Stimulated activated CD4-positive, alpha-beta T cell treated with anti-CD3 and anti-CD28 coated beads, Interleukin-1b, Interleukin-23, amount 100 ng/mL, for 48 hours (primary cell): ENCODE results near the gene CD109.
"Not testable (repeated sequence)": the region's sequence is repeated elsewhere in the genome, so short reads cannot be mapped to it uniquely, and the experiment has no call there.

Experiments
- DNase-seq: peaks from one replicate; pipeline ENCODE4 v3.0.0-alpha.2; 2020

CD109 gene

DNA sequence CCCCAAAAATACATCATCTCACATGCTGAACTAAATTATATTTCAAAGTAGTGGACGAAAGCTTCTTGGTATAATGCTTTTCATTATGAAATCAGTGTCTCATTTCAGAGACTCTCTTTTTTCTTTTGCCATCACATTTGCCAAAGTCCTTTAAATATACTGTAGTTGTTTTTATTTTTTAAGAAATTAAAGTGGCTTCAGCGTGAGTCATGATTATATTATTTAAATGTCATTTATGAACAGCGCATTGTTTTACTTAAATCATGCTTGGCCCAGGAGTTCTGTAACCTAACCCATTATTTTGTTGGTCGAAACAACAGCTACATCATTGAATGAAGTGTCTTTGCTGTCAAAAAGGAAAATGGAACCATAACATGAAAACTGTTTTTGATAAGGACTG lies 100.9 kb downstream of the CD109 start:
- DNase-seq, result no peak

DNA sequence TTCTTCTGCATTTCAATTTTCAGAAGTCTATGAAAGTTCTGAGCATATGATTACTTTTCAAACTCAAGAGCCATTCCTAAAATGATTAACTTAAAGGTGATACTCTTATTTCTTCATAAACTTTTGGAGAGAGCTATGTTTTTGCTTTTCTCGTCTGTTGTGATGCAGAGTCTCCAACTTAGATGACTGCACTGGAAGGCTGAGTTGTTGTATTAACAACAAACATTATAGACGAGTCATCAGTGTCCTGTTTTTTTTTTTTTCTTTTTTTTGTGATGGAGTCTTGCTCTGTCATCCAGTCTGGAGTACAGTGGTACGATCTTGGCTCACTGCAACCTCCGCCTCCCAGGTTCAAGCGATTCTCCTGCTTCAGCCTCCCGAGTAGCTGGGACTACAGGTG lies 101.9 kb downstream of the CD109 start:
- no peak for DNase-seq

DNA sequence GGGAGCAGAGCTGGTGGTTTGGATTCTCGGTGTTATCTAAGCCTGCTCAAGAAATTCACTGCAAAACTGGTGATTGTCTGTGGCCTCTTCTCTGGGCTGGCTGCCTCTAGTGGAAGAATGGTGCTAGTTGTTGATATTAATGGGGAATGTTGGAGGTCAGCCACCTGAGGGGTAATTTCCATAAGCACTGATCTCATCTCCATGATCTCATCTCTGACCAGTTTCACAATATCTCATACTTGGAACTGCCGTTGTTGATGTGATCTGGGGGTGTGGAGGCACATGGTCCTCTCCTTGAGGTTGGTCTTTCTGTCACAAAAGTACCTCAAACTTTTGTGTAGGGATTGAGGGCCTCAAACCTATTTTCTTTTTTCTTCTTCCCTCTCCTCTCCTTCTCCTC lies 102.6 kb downstream of the CD109 start:
- peak; percentile 4 for DNase-seq

DNA sequence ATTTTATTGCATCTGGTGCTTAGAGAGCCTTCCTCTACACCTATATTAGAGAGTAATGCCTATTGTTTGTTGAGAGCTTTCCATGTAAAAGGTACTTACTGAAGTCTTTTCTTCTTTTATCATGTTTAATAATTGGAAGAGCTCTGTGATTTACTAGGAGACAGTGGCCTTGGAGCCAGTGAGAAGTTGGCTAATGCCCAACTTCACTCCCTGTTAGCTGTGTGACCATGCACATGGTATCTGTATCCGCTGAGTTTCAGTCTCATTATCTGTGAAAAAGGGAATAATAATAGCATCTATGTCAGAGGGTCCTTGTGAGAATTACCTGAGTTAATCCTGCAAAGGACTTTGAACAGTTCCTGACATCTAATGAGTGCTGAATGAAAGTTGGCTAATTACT lies 105.0 kb downstream of the CD109 start:
- no peak for DNase-seq

DNA sequence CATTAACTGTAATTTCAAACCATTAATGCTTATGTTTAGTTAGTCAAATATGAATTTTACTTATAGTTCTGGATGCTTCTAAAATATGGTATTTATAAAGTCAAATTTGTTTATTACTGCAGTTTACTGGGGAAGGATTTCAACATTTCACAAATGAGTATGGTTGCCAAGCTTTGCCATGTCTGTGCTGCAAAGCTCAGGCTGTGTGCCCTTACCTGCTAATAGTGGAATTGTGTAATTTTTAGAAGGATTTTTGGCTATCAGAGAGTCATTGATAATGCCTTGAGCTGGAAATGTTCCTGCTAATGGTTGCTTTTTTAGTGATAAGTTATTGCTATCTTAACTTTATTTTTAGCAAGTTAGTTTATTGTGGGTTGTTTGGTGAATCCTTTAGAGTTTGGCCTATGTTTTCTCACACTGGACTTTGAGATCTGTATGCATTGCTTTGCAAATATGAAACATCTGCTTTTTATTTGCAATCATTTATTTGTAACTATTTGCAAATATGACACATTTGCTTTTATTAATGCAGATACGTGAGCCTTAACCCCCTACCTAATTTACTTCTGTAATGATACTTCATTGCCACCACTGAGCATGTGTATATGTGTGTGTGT lies 105.8 kb downstream of the CD109 start:
- DNase-seq, result no peak

DNA sequence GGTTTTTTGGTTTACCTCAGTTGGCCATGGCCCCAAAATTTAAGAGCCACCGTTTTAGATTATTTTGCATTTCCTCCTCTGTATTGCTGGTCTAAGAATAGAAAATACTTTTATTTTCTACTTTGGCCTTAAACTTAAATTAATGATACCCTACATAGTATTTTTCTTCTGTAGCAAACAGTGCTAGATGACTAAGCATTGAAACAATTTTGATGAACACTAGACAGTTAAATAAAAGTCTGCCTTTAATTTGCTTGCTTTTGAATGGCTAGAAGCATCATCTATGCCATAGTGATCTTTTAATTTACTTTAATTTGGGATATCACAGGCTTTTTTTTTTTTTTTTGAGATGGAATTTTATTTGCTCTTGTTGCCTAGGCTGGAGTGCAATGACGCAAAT lies 106.4 kb downstream of the CD109 start:
- DNase-seq, result no peak

DNA sequence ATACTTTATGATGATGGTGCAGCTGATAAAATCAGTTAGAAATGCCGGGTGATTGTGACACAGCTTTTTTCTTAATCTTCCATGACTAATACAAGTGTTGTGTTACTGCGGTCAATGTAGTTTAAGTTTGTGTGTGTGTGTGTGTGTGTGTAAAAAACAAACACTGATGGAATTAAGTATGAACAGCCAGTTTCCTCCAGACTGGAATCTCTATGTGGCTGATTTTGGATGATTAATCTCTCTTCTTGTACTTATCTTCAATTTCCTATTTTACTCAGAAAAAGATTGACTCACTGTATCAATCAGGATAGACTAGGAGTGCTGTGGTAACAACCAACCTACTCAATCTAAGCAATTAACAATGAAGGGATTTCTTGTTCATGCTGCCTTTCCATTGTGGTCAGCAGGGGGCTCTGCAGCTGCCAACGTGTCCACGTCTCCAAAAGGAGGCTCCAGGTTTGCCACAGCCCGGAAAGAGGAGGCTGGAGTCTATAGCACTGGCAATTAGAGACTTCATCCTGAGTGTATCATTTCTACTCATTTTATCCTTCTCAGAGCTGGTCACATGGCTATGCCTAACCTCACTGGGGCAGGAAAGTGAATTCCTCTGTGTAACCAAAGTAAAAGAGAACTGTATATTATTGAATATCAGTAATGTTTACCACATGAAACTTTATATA lies 107.7 kb downstream of the CD109 start:
- DNase-seq, result no peak

DNA sequence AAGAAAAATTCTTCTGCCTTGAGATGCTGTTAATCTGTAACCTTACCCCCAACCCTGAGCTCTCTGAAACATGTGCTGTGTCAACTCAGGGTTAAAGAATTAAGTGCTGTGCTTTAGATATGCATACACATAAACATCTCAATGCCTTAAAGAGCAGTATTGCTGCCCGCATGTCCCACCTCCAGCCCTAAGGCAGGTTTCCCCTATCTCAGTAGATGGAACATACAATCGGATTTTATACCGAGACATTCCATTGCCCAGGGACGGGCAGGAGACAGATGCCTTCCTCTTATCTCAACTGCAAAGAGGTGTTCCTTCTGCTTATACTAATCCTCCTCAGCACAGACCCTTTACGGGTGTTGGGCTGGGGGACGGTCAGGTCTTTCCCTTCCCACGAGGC lies 109.2 kb downstream of the CD109 start:
- DNase-seq, result not testable (repeated sequence)

DNA sequence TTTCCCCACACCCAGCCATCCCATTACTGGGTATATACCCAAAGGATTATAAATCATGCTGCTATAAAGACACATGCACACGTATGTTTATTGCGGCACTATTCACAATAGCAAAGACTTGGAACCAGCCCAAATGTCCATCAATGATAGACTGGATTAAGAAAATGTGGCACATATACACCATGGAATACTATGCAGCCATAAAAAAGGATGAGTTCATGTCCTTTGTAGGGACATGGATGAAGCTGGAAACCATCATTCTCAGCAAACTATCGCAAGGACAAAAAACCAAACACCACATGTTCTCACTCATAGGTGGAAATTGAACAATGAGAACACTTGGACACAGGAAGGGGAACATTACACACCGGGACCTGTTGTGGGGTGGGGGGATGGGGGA lies 110.0 kb downstream of the CD109 start:
- DNase-seq, result not testable (repeated sequence)

DNA sequence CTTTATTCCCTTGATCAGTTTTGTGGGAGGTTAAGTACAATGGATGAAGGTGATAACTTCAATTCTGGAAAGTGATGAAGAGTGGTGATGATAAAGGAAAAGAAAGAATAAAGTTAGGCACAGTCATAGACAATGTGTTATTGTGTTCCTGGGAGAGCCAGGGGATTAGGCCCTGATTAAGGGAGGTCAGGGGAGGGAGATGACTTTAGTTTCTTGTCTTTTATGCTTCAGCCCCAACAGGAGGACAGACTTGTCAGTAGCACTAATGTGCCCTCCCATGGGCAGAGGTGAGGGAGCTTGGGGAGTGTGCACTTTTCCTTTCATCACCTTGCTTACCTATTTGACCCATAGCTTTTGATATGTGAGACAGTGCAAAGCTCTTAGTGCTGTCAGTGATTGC lies 115.7 kb downstream of the CD109 start:
- DNase-seq, result no peak

DNA sequence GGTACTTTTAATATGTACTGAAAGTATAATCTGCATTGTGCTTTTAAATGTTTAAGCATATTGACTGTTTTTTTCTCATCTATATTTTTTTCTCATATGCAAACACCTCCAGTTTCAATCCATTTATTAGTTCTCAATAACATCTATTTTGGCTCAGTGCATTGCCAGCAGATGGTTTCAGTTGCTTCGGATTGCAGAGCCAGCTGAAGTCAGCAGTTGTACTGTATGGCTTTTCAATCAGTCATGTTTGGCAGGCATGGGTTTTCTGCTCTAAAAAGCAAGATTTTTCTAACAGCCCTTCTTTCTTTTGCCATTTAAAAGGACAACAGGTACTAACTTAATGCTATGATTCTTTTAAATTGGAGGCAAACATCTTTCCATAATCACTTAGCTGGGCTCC lies 121.2 kb downstream of the CD109 start:
- DNase-seq, result no peak

DNA sequence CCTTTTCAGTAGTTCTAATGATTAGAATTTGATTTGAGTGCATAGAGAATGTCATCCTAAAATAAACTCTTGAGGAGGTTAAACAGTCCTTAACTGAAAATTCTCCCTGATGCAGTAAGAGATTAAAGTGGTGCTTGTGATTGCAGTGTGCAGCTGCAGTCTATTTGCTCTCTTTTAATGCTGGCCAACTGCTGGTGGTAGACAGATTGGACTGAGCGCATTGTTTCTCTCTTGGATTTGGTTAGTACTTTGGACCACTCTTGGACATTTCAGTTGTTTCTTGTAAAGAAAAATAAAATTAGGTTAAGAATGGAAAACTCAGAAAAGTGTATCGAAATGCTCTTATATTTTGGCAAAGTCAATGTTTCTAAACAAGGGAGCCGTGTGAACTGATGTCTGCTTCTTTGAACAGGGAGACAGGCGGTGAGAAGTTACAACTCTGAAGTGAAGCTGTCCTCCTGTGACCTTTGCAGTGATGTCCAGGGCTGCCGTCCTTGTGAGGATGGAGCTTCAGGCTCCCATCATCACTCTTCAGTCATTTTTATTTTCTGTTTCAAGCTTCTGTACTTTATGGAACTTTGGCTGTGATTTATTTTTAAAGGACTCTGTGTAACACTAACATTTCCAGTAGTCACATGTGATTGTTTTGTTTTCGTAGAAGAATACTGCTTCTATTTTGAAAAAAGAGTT lies 127.2 kb downstream of the CD109 start:
- no peak for DNase-seq

DNA sequence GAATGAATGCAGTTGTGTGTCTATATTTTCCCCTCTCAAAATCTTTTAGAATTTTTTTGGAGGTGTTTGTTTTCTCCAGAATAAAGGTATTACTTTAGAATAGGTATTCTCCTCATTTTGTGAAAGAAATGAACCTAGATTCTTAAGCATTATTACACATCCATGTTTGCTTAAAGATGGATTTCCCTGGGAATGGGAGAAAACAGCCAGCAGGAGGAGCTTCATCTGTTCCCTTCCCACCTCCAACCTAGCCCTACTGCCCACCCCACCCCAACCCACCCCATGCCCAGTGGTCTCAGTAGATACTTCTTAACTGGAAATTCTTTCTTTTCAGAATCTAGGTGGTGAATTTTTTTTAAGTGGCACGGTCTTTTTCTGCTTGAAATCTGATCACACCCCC lies 127.8 kb downstream of the CD109 start:
- DNase-seq, result no peak

DNA sequence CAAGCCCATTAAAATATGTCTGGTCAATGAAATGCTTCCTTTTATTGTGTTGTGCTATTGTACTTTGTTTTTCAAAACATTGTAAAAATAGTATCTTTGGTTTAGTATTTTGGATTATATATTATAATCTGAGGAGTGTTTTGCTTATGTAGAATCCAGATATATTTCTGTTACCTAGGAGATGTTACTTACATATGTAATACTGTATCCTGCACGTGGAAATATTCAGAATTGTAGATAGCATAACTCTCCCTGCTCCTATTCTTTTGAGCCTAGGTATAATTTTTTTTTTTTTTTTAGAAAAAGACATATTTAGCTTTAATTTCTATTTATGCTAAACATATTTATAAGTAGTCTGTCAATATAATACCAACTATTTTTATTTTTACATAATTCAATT lies 130.6 kb downstream of the CD109 start:
- no peak for DNase-seq

DNA sequence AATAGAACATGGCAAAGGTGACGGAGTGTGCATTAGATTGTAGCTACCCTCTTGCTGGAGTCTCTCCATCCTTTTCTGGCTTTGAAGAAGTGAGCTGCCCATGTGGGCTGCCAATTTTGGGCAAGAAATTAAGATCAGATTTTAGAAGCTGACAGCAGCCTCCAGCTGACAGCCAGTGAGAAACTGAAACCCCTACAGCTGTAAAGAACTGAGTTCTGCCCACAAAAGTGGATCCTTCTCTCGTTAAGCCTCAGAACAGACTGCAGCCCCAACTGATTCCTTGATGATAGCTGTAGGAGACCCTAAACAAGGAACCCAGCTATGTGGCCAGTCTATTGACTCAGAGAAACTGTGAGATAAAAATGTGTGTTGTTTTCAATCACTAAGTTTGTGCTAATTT lies 134.1 kb downstream of the CD109 start:
- no peak for DNase-seq

DNA sequence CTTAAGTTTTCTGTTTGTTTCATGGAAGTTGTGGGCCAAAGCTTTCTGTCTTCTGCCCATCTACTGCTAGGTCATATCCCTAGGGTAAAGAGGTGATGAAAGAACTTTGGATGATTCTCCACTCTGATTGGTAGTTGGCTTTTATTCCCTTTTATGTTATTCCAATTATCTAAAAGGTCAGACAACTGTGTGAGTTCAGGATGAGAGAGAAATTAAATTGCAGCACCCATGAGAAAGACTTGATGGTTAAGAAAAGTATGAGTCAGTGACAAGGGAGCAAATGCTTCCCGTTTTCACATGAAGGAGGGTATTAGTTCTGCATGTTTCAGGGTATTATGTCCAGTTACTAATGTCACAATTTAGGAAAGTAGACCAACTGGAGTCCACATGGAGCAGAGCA lies 136.3 kb downstream of the CD109 start:
- DNase-seq, result no peak

DNA sequence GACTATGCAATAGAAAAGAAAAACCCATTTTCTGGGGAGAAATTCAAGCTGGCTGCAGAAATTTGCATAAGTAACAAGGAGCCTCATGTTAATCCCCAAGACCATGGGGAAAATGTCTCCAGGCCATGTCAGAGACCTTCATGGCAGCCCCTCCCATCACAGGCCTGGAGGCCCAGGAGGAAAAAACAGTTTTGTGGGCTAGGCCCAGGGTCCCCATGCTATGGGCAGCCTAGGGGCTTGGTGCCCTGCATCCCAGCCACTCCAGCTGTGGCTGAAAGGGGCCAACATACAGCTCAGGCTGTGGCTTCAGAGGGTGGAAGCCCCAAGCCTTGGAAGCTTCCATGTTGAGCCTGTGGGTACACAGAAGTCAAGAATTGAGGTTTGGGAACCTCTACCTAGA lies 148.7 kb downstream of the CD109 start:
- DNase-seq, result not testable (repeated sequence)

DNA sequence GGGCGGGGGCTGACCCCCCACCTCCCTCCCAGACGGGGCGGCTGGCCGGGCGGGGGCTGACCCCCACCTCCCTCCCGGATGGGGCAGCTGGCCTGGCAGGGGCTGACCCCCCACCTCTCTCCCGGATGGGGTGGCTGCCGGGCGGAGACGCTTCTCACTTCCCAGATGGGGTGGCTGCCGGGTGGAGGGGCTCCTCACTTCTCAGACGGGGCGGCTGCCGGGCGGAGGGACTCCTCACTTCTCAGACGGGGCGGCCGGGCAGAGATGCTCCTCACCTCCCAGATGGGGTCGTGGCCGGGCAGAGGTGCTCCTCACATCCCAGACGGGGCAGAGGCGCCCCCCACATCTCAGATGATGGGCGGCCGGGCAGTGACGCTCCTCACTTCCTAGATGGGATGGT lies 155.0 kb downstream of the CD109 start:
- not testable (repeated sequence) for DNase-seq

DNA sequence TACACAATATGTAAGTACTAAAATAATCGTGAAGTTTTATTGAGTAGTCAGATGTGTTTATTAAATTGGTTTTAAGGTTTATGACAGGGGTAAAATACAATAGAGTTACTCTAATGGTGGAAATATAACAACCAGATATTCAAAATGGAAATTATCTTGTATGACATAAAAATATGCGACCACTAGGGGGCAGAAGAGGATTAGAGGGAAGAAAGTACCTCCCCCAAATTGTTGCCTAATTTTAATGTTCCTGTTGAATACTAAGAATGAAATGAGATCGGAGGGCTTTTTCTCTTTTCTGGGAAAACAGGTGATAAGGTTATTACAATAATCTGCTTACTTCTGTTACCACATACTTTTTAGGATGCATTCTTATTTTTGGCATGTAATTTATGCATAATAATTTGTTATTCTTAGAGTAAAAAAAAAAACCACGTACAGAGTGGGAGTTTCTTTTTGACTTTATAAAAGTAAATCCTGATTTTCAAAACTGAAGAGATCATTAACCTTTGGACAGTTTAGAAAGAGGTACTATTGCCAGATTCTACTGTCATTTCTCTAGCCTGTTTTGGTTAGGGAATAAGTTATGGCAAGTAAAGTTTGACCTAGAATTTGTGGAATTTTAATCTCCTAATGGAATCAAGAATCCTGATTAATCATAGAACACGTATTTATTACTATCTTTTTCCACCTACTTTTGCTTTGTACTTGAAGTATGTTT lies 159.2 kb downstream of the CD109 start:
- no peak for DNase-seq

DNA sequence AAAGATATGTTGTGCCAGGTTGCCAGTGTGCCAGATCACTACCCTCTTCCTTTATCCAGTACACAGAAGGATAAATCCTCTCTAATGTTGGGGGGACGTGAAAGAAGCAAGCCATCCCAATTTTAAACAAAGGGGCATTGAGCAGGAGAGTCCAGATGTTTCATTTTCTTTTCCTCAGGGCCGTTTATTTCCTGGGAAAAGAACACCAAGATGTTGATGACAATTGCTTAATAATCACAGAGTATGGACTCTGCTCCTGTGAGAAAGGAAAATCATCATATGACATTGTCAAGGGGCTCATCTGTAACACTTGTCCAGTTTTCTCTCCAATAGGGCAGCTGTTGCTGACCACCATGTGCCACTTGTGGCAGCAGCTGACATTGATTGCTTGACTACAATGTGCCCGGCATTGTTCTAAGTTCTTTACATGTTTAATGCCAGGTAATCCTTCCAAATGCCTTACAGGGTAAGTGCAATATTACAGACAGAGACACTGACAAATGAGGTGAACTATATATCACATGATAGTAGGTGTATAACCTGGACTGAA lies 161.4 kb downstream of the CD109 start:
- no peak for DNase-seq

DNA sequence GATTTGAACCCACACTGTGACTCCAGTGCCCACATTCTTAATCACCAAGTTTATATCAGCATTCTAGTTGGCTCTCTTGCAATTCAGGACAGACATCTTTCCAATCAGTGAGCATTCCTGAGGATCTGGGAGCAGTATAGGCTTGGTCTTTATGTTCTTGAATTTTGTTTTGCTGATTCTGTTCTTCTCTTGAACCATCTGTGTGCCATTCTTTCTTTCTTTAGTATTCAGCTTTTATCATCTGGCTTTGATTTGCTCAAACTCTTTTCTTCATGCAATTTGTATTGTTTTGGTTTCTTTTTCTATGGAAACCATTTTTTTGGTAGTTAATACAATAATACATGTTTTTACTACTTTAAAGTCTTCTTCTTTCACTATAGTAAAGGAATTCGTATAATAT lies 162.4 kb downstream of the CD109 start:
- DNase-seq, result no peak

DNA sequence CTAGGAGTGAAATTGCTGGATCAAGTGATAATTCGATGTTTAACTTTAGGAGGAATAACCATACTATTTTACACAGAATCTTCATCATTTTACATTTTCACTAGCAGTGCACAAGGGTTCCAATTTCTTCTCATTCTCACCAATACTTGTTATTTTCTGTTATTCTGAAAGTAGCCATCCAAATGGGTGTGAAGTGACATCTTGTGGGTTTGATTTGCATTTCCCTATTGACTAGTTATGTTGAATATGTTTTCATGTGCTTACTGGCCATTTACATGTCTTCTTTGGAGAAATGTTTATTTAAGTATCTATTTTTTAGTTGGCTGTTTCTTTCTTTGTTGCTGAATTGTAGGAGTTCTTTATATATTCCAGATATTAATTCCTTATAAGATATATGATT lies 164.3 kb downstream of the CD109 start:
- DNase-seq, result no peak

DNA sequence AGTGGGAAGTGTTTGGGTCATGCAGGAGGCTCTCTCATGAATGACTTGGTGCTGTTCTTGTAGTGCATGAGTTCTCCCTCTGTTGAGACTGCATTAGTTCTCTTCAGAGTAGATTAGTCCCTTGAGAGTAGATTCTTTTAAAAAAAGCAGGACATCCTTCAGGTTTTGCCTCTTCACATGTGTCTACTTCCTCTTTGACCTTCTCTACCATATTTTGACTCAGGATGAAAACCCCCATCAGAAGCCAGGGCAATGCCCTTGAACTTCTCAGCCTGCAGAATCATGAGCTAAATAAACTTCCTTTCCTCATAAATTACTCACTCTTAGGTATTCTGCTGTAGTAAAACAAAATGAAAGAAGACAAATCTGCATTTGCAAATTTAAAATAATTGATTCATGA lies 170.3 kb downstream of the CD109 start:
- no peak for DNase-seq

DNA sequence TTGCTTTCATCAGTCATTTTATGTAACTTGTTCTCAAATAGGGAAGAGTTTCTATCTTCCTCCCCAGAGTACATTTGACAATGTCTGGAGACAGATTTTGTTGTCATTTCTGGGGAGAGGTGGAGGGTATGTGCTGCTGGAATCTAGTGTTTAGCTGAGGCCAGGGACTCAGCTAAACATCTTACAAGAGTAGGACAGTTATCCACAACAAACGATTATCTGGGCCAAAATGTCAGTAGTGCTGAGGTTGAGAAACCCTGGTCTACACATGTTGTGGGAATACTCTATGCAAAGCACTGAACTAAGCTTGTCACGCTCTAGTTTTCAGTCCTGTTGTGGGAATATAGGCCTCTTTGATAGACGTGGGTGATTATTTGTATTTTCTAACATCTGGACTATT lies 171.4 kb downstream of the CD109 start:
- no peak for DNase-seq
